ENCODE measurements around the gene TXNRD2. TPM values are rescaled to one million over a fixed set of nuclear protein-coding genes. Genes with fewer than 3 reads are reported as not detected.

Gene TXNRD2
- total RNA-seq, 1 experiment from 2014 or later = 29.5 TPM

DNA sequence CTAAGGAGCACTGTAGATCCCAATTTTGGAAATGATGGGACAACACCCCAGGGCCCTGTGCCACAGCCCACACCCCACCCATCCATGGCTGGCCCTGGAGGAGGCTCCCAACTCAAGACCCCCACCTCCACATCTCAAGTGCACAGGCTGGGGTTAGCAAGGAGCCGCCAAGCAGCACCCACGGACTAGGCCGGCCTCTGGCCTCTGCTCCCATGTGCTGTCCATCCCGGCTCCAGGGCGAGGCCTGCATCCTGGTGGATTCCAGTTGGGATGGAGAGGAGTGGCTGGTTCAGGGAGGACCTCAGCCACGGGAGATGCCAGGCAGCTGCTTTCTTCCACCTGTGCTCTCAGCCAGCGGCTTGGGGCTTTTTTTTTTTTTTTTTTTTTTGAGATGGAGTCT, 43.5 kb downstream of the TXNRD2 start:
- DNase-seq (ENCODE audit: low read depth, low spot score) = no peak
- no peaks in the 10 kb centered on the region for H3K9me3 ChIP-seq (ENCODE audit: control insufficient read depth, insufficient read depth, low read depth, low read length)
- H3K27ac ChIP-seq (ENCODE audit: low read length) = no peak overlapping the region
- peaks cover 11% of the 10 kb centered on the region for H3K4me1 ChIP-seq (ENCODE audit: control insufficient read depth, insufficient read depth, low read length)
- ATAC-seq = no peak
- intact Hi-C loops (cut with micrococcal nuclease; ENCODE audit: unreplicated experiment) = no loop called here
- in situ Hi-C loops (cut with HindIII; ENCODE audit: low pct_unique_long_range_greater_than_20kb, low sequenced_read_pairs) = no loop called here
- ChIA-PET CTCF (no interaction called here), POLR2A (no interaction called here)
- no peaks in the 10 kb centered on the region for H3K27me3 ChIP-seq (ENCODE audit: control insufficient read depth, insufficient read depth, low read length)
- BruUV-seq (replicated peaks) = no TSS peak
- no peak overlapping the region for H3K4me3 ChIP-seq (ENCODE audit: low read depth in 2 of 2, low read length in 2 of 2)
- TF ChIP-seq, protein P1, sequence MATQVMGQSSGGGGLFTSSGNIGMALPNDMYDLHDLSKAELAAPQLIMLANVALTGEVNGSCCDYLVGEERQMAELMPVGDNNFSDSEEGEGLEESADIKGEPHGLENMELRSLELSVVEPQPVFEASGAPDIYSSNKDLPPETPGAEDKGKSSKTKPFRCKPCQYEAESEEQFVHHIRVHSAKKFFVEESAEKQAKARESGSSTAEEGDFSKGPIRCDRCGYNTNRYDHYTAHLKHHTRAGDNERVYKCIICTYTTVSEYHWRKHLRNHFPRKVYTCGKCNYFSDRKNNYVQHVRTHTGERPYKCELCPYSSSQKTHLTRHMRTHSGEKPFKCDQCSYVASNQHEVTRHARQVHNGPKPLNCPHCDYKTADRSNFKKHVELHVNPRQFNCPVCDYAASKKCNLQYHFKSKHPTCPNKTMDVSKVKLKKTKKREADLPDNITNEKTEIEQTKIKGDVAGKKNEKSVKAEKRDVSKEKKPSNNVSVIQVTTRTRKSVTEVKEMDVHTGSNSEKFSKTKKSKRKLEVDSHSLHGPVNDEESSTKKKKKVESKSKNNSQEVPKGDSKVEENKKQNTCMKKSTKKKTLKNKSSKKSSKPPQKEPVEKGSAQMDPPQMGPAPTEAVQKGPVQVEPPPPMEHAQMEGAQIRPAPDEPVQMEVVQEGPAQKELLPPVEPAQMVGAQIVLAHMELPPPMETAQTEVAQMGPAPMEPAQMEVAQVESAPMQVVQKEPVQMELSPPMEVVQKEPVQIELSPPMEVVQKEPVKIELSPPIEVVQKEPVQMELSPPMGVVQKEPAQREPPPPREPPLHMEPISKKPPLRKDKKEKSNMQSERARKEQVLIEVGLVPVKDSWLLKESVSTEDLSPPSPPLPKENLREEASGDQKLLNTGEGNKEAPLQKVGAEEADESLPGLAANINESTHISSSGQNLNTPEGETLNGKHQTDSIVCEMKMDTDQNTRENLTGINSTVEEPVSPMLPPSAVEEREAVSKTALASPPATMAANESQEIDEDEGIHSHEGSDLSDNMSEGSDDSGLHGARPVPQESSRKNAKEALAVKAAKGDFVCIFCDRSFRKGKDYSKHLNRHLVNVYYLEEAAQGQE (IDR thresholded peaks at IDR 0.05; ENCODE audit: insufficient read depth in 1 of 2, low read depth in 2 of 2, low read length in 1 of 2) = no peak
- TF ChIP-seq, protein P2, sequence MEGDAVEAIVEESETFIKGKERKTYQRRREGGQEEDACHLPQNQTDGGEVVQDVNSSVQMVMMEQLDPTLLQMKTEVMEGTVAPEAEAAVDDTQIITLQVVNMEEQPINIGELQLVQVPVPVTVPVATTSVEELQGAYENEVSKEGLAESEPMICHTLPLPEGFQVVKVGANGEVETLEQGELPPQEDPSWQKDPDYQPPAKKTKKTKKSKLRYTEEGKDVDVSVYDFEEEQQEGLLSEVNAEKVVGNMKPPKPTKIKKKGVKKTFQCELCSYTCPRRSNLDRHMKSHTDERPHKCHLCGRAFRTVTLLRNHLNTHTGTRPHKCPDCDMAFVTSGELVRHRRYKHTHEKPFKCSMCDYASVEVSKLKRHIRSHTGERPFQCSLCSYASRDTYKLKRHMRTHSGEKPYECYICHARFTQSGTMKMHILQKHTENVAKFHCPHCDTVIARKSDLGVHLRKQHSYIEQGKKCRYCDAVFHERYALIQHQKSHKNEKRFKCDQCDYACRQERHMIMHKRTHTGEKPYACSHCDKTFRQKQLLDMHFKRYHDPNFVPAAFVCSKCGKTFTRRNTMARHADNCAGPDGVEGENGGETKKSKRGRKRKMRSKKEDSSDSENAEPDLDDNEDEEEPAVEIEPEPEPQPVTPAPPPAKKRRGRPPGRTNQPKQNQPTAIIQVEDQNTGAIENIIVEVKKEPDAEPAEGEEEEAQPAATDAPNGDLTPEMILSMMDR (IDR thresholded peaks at IDR 0.05) = no peak
- TF ChIP-seq TCF7L2 (IDR thresholded peaks at IDR 0.05; ENCODE audit: low read depth, low read length) (no peak), SIN3A (IDR thresholded peaks at IDR 0.05; ENCODE audit: borderline replicate concordance, insufficient read depth, low read depth, low read length) (no peak), POLR2AphosphoS5 (IDR thresholded peaks at IDR 0.05; ENCODE audit: low read depth, low read length) (no peak)
- no peaks in the 10 kb centered on the region for H3K36me3 ChIP-seq (ENCODE audit: control insufficient read depth, insufficient read depth, low read length)

GRCh38 chr22:19897726-19898125, 43.9 kb downstream of the TXNRD2 start:
- intact Hi-C loops (cut with micrococcal nuclease; ENCODE audit: unreplicated experiment) (no loop called here), in situ Hi-C loops (cut with HindIII; ENCODE audit: low pct_unique_long_range_greater_than_20kb, low sequenced_read_pairs) (no loop called here)
- no TSS peak for BruUV-seq (replicated peaks)
- H3K27me3 ChIP-seq (ENCODE audit: control insufficient read depth, insufficient read depth, low read length) = no peaks in the 10 kb centered on the region
- ATAC-seq (no peak), DNase-seq (ENCODE audit: low read depth, low spot score) (no peak)
- no peak overlapping the region for H3K27ac ChIP-seq (ENCODE audit: low read length)
- no peaks in the 10 kb centered on the region for H3K36me3 ChIP-seq (ENCODE audit: control insufficient read depth, insufficient read depth, low read length)
- CTCF ChIA-PET = interaction anchor here (0.6 kb wide), 1 partner anchor 8 kb away, joined by 3 read pairs; no protein-coding TSS in a partner anchor
- POLR2A ChIA-PET = no interaction called here
- no peak for TF ChIP-seq TCF7L2 (IDR thresholded peaks at IDR 0.05; ENCODE audit: low read depth, low read length)
- TF ChIP-seq SIN3A (IDR thresholded peaks at IDR 0.05; ENCODE audit: borderline replicate concordance, insufficient read depth, low read depth, low read length) = no peak
- TF ChIP-seq, protein P2 (IDR thresholded peaks at IDR 0.05) = no peak
- H3K9me3 ChIP-seq (ENCODE audit: control insufficient read depth, insufficient read depth, low read depth, low read length) = no peaks in the 10 kb centered on the region
- peaks cover 10% of the 10 kb centered on the region for H3K4me1 ChIP-seq (ENCODE audit: control insufficient read depth, insufficient read depth, low read length)
- H3K4me3 ChIP-seq (ENCODE audit: low read depth in 2 of 2, low read length in 2 of 2) = no peak overlapping the region

Measured in Panc1 (cell line).